ENCODE results near the gene MAP4K5. TPM values are rescaled to one million over a fixed set of nuclear protein-coding genes. Genes with fewer than 3 reads are reported as not detected.

MAP4K5 gene
- total RNA-seq, 4 donors from 2014 or later = 40.8 to 173 (median 105) TPM

DNA sequence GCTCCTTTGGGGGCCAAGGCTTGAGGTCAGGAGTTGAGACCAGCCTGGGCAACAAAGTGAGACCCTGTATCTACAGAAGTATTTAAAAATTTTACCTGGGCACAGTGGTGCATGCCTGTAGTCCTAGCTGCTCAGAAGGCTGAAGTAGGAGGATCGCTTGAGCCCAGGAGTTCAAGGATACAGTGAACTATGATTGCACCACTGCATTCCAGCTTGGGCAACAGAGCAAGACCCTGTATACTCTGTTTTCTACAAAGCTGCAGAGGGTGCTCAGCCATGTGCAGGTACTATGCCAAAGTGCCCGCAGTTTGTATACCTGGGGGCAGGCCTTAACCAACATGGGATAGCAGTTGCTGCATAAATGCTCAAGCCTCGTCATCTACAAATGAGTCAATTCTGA is 108.8 kb downstream of the MAP4K5 start:
- Histone ChIP-seq H3K4me3 (no peak overlapping the region), H3K27ac (no peak overlapping the region), H3K9me3 (no peaks in the 10 kb centered on the region), H3K27me3 (no peaks in the 10 kb centered on the region), H3K4me1 (no peaks in the 10 kb centered on the region), H3K36me3 (peaks cover 0 to 45% (median 14%) of the 10 kb centered on the region in 4 donors)
- intact Hi-C loops (cut with DNase I; ENCODE audit: low total_unique reads) (no loop called here), in situ Hi-C loops (cut with MboI; ENCODE audit: low pct_ligation_motif_present in 1 of 4, low pct_unique_long_range_greater_than_20kb in 1 of 4, low sequenced_read_pairs in 3 of 4) (no loop called here)
- 97 to 100% methylated on average over 2 to 3 of the region's 3 CpGs for WGBS, 2 donors (ENCODE audit: low coverage in 1 of 2)
- no peak for DNase-seq
- TF ChIP-seq, protein P1, sequence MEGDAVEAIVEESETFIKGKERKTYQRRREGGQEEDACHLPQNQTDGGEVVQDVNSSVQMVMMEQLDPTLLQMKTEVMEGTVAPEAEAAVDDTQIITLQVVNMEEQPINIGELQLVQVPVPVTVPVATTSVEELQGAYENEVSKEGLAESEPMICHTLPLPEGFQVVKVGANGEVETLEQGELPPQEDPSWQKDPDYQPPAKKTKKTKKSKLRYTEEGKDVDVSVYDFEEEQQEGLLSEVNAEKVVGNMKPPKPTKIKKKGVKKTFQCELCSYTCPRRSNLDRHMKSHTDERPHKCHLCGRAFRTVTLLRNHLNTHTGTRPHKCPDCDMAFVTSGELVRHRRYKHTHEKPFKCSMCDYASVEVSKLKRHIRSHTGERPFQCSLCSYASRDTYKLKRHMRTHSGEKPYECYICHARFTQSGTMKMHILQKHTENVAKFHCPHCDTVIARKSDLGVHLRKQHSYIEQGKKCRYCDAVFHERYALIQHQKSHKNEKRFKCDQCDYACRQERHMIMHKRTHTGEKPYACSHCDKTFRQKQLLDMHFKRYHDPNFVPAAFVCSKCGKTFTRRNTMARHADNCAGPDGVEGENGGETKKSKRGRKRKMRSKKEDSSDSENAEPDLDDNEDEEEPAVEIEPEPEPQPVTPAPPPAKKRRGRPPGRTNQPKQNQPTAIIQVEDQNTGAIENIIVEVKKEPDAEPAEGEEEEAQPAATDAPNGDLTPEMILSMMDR (IDR thresholded peaks at IDR 0.05) = no peak
- no peak for TF ChIP-seq EP300 (IDR thresholded peaks at IDR 0.05; ENCODE audit: low read depth)
- TF ChIP-seq POLR2A (IDR thresholded peaks at IDR 0.05) = no peak
- no peak for TF ChIP-seq POLR2AphosphoS5 (IDR thresholded peaks at IDR 0.05)

DNA sequence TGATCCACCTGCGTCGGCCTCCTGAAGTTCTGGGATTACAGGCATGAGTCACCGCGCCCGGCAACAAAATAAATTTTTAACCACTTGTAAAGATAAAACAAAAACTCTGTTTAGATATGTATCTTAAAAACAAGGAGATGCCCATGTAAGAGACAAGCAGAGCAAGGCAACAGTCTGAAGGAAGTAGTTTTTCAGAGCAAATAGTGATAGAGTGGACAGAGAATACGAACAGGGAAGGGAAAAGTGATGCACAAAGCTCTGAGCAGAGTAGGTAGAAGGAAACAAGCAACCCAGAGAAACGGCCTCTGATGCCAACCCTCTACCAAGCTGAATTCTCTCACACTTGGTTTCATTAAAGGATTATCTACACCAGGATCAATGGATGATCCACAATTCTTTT is 110.9 kb downstream of the MAP4K5 start:
- H3K27me3 ChIP-seq = no peaks in the 10 kb centered on the region
- H3K4me1 ChIP-seq = no peaks in the 10 kb centered on the region
- TF ChIP-seq, protein P1 (IDR thresholded peaks at IDR 0.05) = no peak
- TF ChIP-seq POLR2AphosphoS5 (IDR thresholded peaks at IDR 0.05) (no peak), EP300 (IDR thresholded peaks at IDR 0.05; ENCODE audit: low read depth) (no peak)
- no peaks in the 10 kb centered on the region for H3K9me3 ChIP-seq
- intact Hi-C loops (cut with DNase I; ENCODE audit: low total_unique reads) = no loop called here
- no peak overlapping the region for H3K27ac ChIP-seq
- DNase-seq = no peak
- 71 to 78% methylated on average over 7 of the region's 7 CpGs for WGBS, 2 donors (ENCODE audit: low coverage in 1 of 2)
- in situ Hi-C loops (cut with MboI; ENCODE audit: low pct_ligation_motif_present in 1 of 4, low pct_unique_long_range_greater_than_20kb in 1 of 4, low sequenced_read_pairs in 3 of 4) = no loop called here
- peaks cover 0 to 42% (median 15%) of the 10 kb centered on the region in 4 donors for H3K36me3 ChIP-seq
- H3K4me3 ChIP-seq = no peak overlapping the region

DNA sequence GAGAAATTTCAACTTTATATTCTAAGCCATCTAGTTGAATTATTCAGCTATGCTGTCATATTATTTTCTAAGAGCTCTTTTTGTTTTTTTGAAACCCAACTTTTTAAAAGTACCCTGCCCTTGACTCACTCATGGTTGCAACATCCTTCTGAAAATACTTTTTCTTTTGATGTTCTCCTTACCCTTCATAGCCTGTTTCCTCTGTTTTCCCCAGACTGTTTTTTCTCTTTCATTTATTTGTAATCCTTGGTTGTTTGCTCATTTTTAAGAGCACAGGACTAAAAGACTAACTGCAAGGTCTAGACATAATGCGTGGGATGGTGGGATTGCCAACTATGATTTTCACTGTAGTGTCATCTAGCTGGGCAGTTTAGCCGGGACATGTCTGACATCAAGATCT is 114.5 kb downstream of the MAP4K5 start:
- Histone ChIP-seq H3K36me3 (peaks cover 0 to 26% (median 11%) of the 10 kb centered on the region in 4 donors), H3K4me1 (no peaks in the 10 kb centered on the region), H3K27ac (no peak overlapping the region), H3K4me3 (no peak overlapping the region), H3K9me3 (no peaks in the 10 kb centered on the region), H3K27me3 (no peaks in the 10 kb centered on the region)
- intact Hi-C loops (cut with DNase I; ENCODE audit: low total_unique reads) (no loop called here), in situ Hi-C loops (cut with MboI; ENCODE audit: low pct_ligation_motif_present in 1 of 4, low pct_unique_long_range_greater_than_20kb in 1 of 4, low sequenced_read_pairs in 3 of 4) (no loop called here)
- TF ChIP-seq POLR2AphosphoS5 (IDR thresholded peaks at IDR 0.05) = no peak
- TF ChIP-seq, protein P1 (IDR thresholded peaks at IDR 0.05) = no peak
- TF ChIP-seq POLR2A (IDR thresholded peaks at IDR 0.05) = no peak
- no peak for TF ChIP-seq EP300 (IDR thresholded peaks at IDR 0.05; ENCODE audit: low read depth)
- 98 to 100% methylated on average over 1 to 2 of the region's 2 CpGs for WGBS, 2 donors (ENCODE audit: low coverage in 1 of 2)
- no peak for DNase-seq

DNA sequence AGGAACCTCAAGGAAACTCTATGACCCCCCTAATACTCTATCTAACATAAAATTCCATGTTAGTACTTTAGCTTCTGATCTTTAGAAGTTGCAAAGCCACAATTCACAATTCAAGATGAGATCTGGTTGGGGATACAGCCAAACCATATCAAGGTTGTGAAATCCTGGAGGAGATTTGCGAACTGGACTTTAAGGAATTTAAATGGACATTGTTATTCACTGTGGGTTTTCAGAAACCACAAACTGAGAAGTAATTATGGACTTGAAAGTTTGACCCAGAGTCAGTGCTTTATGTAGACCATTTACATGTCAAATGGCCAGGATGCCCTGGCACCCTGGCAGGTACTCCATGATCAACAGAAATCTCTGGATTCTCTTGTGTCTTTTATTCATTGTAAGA is 121.4 kb downstream of the MAP4K5 start:
- 76% methylated on average over 1 of the region's 1 CpG; no CpG with 5 or more reads in 1 of the 2 donors for WGBS, 2 donors (ENCODE audit: low coverage in 1 of 2)

More for the DNA sequence above, 121.4 kb downstream of the MAP4K5 start:
- intact Hi-C loops (cut with DNase I; ENCODE audit: low total_unique reads) (no loop called here), in situ Hi-C loops (cut with MboI; ENCODE audit: low pct_ligation_motif_present in 1 of 4, low pct_unique_long_range_greater_than_20kb in 1 of 4, low sequenced_read_pairs in 3 of 4) (no loop called here)
- H3K4me1 ChIP-seq = no peaks in the 10 kb centered on the region
- DNase-seq = no peak
- H3K36me3 ChIP-seq = no peaks in the 10 kb centered on the region
- no peaks in the 10 kb centered on the region for H3K9me3 ChIP-seq
- TF ChIP-seq EP300 (IDR thresholded peaks at IDR 0.05; ENCODE audit: low read depth) (no peak), POLR2AphosphoS5 (IDR thresholded peaks at IDR 0.05) (no peak), POLR2A (IDR thresholded peaks at IDR 0.05) (no peak)
- TF ChIP-seq, protein P1 (IDR thresholded peaks at IDR 0.05) = no peak
- H3K27ac ChIP-seq = no peak overlapping the region
- no peaks in the 10 kb centered on the region for H3K27me3 ChIP-seq
- H3K4me3 ChIP-seq = no peak overlapping the region

Measured in transverse colon (tissue), 4 donors.